HepG2 (cell line): Measurements from ENCODE around the gene INTS12. TPM values are rescaled to one million over a fixed set of nuclear protein-coding genes. Genes with fewer than 3 reads are reported as not detected.
A peak's percentile ranks its signal among the peaks of the same experiment; 100 is the strongest.

Source experiments
- ARNT2 ChIP-seq: sonication (generic); formaldehyde crosslinking; IDR thresholded peaks from 2 replicates; pipeline ENCODE4 v1.8.0; 2022; ENCODE audit warnings: mild to moderate bottlenecking, low read depth, missing genetic modification reagents, moderate library complexity
- CHD4 ChIP-seq: fragments of 200-600 bp; sonication (generic); IDR thresholded peaks from 2 replicates; pipeline ENCODE4 v1.7.0; 2017; ENCODE audit warnings: mild to moderate bottlenecking, low read length, borderline replicate concordance
- CREB3 ChIP-seq: sonication (generic); formaldehyde crosslinking; IDR thresholded peaks from 2 replicates; pipeline ENCODE4 v1.5.0; 2020; ENCODE audit warnings: missing genetic modification reagents
- DR1 ChIP-seq: sonication (generic); formaldehyde crosslinking; IDR thresholded peaks from 2 replicates; pipeline ENCODE4 v1.8.0; 2021; ENCODE audit warnings: mild to moderate bottlenecking, missing genetic modification reagents, inconsistent platforms
- FLYWCH1 ChIP-seq: sonication (generic); formaldehyde crosslinking; IDR thresholded peaks from 2 replicates; pipeline ENCODE4 v1.8.1; 2023; ENCODE audit warnings: mild to moderate bottlenecking, missing genetic modification reagents
- GRHL1 ChIP-seq: sonication (generic); formaldehyde crosslinking; conservative IDR thresholded peaks from 2 replicates; pipeline ENCODE4 v1.8.0; 2022; ENCODE audit warnings: missing genetic modification reagents
- HINFP ChIP-seq: sonication (generic); formaldehyde crosslinking; IDR thresholded peaks from 2 replicates; pipeline ENCODE4 v1.4.0; 2020; ENCODE audit warnings: low read depth, mild to moderate bottlenecking, missing genetic modification reagents
- HMG20A ChIP-seq: IDR thresholded peaks from 2 replicates; pipeline ENCODE4 v1.6.1; 2016; ENCODE audit warnings: borderline replicate concordance
- IKZF1 ChIP-seq: fragments of 450-650 bp; IDR thresholded peaks from 2 replicates; pipeline ENCODE4 v1.7.1; 2016
- JDP2 ChIP-seq: sonication (generic); formaldehyde crosslinking; IDR thresholded peaks from 2 replicates; pipeline ENCODE4 v1.8.1; 2022; ENCODE audit warnings: missing genetic modification reagents, borderline replicate concordance
- NR2C2 ChIP-seq: sonication (generic); formaldehyde crosslinking; IDR thresholded peaks from 2 replicates; pipeline ENCODE4 v1.4.0; 2020; ENCODE audit warnings: missing genetic modification reagents, mild to moderate bottlenecking, moderate library complexity, borderline replicate concordance
- RARG ChIP-seq: sonication (generic); formaldehyde crosslinking; IDR thresholded peaks from 2 replicates; pipeline ENCODE4 v1.4.0; 2020; ENCODE audit warnings: low read depth, mild to moderate bottlenecking, missing genetic modification reagents
- SMAD3 ChIP-seq: sonication (generic); formaldehyde crosslinking; IDR thresholded peaks from 2 replicates; pipeline ENCODE4 v1.4.0; 2020; ENCODE audit warnings: missing genetic modification reagents
- SNAI1 ChIP-seq: sonication (generic); formaldehyde crosslinking; IDR thresholded peaks from 2 replicates; pipeline ENCODE4 v1.5.0; 2020; ENCODE audit warnings: mild to moderate bottlenecking, missing genetic modification reagents, borderline replicate concordance
- TARDBP ChIP-seq: sonication (generic); formaldehyde crosslinking; IDR thresholded peaks from 2 replicates; pipeline ENCODE4 v1.8.0; 2022; ENCODE audit warnings: mild to moderate bottlenecking, missing genetic modification reagents
- TCF12 ChIP-seq, 2 experiments: fragments of 450-650 bp in 1 of 2; sonication (generic) in 1 of 2; formaldehyde crosslinking in 1 of 2; IDR thresholded peaks; 2 replicates each; pipeline versions ENCODE4 v1.6.1 to v1.8.0; 2017 to 2022; ENCODE audit warnings: antibody characterized with exemption in 1 of 2, mild to moderate bottlenecking in 1 of 2, missing genetic modification reagents in 1 of 2, moderate library complexity in 1 of 2
- TCF7 ChIP-seq: sonication (generic); IDR thresholded peaks from 2 replicates; pipeline ENCODE4 v1.6.1; 2016; ENCODE audit warnings: antibody characterized with exemption, low read depth
- ZBTB20 ChIP-seq: sonication (generic); formaldehyde crosslinking; IDR thresholded peaks from 2 replicates; pipeline ENCODE4 v1.8.1; 2023; ENCODE audit warnings: missing genetic modification reagents, low read depth, mild to moderate bottlenecking, borderline replicate concordance
- ZMYM4 ChIP-seq: sonication (generic); formaldehyde crosslinking; IDR thresholded peaks from 2 replicates; pipeline ENCODE4 v1.8.1; 2023; ENCODE audit warnings: mild to moderate bottlenecking, missing genetic modification reagents
- ZNF530 ChIP-seq: sonication (generic); formaldehyde crosslinking; IDR thresholded peaks from 2 replicates; pipeline ENCODE4 v1.5.0; 2020; ENCODE audit warnings: low read depth, mild to moderate bottlenecking, missing genetic modification reagents
- ZNF639 ChIP-seq: conservative IDR thresholded peaks from 2 replicates; pipeline ENCODE4 v1.6.1; 2018; ENCODE audit warnings: missing genetic modification reagents
- ZNF704 ChIP-seq: sonication (generic); formaldehyde crosslinking; IDR thresholded peaks from 2 replicates; pipeline ENCODE4 v1.8.1; 2023; ENCODE audit warnings: mild to moderate bottlenecking, inconsistent platforms, moderate library complexity, missing genetic modification reagents, borderline replicate concordance
- ZNF792 ChIP-seq: IDR thresholded peaks from 2 replicates; pipeline ENCODE4 v1.6.1; 2016
- ZNF841 ChIP-seq: sonication (generic); formaldehyde crosslinking; IDR thresholded peaks from 2 replicates; pipeline ENCODE4 v1.8.1; 2023; ENCODE audit warnings: missing genetic modification reagents, borderline replicate concordance
- ZZZ3 ChIP-seq: sonication (generic); formaldehyde crosslinking; IDR thresholded peaks from 2 replicates; pipeline ENCODE4 v1.4.0; 2020; ENCODE audit warnings: missing genetic modification reagents, mild to moderate bottlenecking, borderline replicate concordance
- polyA plus RNA-seq, 8 experiments: library from polyadenylated mRNA; depleted of rRNA in 3 of 8; stranded (reverse) in 7 of 8; unstranded in 1 of 8; fragments of >200 nt; fragmentation: Illumina TruSeq in 4 of 8; extraction: Trizol in 4 of 8; gene quantifications; 2 replicates each; pipeline versions ENCODE4 v1.2.1 to v1.2.3, GENCODE V29; 2011 to 2016; ENCODE audit warnings: low read depth in 4 of 8, missing spikeins in 1 of 8, mixed read lengths in 1 of 8; ENCODE audit not compliant: insufficient read depth in 1 of 8
- total RNA-seq, 5 experiments: library from RNA; depleted of rRNA; stranded (reverse); fragments of >200 nt; fragmentation: Illumina TruSeq; extraction: Trizol; gene quantifications; 2 replicates each; pipeline ENCODE4 v1.2.3, GENCODE V29; 2016; ENCODE audit warnings: low read depth in 1 of 5

INTS12 gene
- total and polyA plus RNA-seq, 2 of the 13 experiments (the other 11 are each of a cell fraction or from before 2014, with no cell fraction given), result 20.2 to 21.1 TPM

GRCh38 chr4:105719204-105719603 lies 10.7 kb upstream of the INTS12 start (continued):
- no peak for TF ChIP-seq FLYWCH1 (CRISPR knock-in tag)
- TF ChIP-seq HMG20A (CRISPR knock-in tag), result no peak
- TF ChIP-seq ZZZ3 (CRISPR knock-in tag), result no peak
- TF ChIP-seq ZBTB20 (CRISPR knock-in tag), result no peak
- 0 out of 2 replicates have a peak, but pooled peaks have one; percentile 40 for TF ChIP-seq ZMYM4 (CRISPR knock-in tag)
- no peak for TF ChIP-seq TCF12 (IDR thresholded peaks at IDR 0.05)
- TF ChIP-seq TCF12 (CRISPR knock-in tag; IDR thresholded peaks at IDR 0.05), result no peak
- TF ChIP-seq TCF7, result no peak
- TF ChIP-seq CHD4, result no peak
- TF ChIP-seq CREB3, result no peak
- no peak for TF ChIP-seq ZNF704
- TF ChIP-seq GRHL1, result no peak
- TF ChIP-seq DR1, result no peak
- no peak for TF ChIP-seq IKZF1
- TF ChIP-seq ZNF639 (CRISPR knock-in tag), result no peak
- no peak for TF ChIP-seq ARNT2
- TF ChIP-seq ZNF530, result no peak
- TF ChIP-seq SMAD3 (CRISPR knock-in tag), result no peak
- TF ChIP-seq ZNF841, result no peak
- TF ChIP-seq HINFP (CRISPR knock-in tag), result no peak
- peak; percentile 50; the same call in 1 of the 2 replicates for TF ChIP-seq NR2C2 (CRISPR knock-in tag)
- no peak for TF ChIP-seq ZNF792 (CRISPR knock-in tag)
- no peak for TF ChIP-seq RARG (CRISPR knock-in tag)
- peak; percentile 33; the same call in 1 of the 2 replicates for TF ChIP-seq TARDBP (CRISPR knock-in tag)
- TF ChIP-seq JDP2 (CRISPR knock-in tag), result no peak
- no peak for TF ChIP-seq SNAI1 (CRISPR knock-in tag)
